Pancreas (tissue), 10 donors: ENCODE results near the gene KRT222. TPM values are rescaled to one million over a fixed set of nuclear protein-coding genes. Genes with fewer than 3 reads are reported as not detected.

Experiments used
- ATAC-seq, 4 donors: fragments of 200-7000 bp; cut with Tn5 transposase; one replicate each; pipeline versions ENCODE4 v1.8.0 to v1.9.1; 2020; ENCODE audit warnings: mild to moderate bottlenecking in 4 of 4, moderate library complexity in 4 of 4
- DNase-seq, 6 donors: peaks; one replicate each; pipeline ENCODE4 v3.0.0-alpha.2; 2020
- FAIRE-seq: peaks from 2 replicates; lab custom pipeline; 2012; peaks lifted over from hg19 to GRCh38; lab: Jason Lieb, UNC
- H3K27ac ChIP-seq, 4 donors: fragments of 200-600 bp; sonication (generic); 1 replicate in 3 of 4; 2 replicates in 1 of 4; pipeline versions ENCODE4 v1.5.0 to v1.8.0; 2020
- H3K27me3 ChIP-seq, 4 donors: fragments of 200-600 bp; one replicate each; pipeline ENCODE4 v1.8.0; 2021
- H3K36me3 ChIP-seq, 3 donors: fragments of 200-600 bp; sonication (generic) in 1 of 3; one replicate each; pipeline versions ENCODE4 v1.5.0 to v1.8.0; 2020 to 2021
- H3K4me1 ChIP-seq, 3 donors: fragments of 200-600 bp; one replicate each; pipeline ENCODE4 v1.8.0; 2021
- H3K4me3 ChIP-seq, 4 donors: fragments of 200-600 bp; sonication (generic) in 2 of 4; one replicate each; pipeline versions ENCODE4 v1.5.0 to v1.8.0; 2020 to 2021
- H3K9me3 ChIP-seq, 4 donors: fragments of 200-600 bp; one replicate each; pipeline ENCODE4 v1.8.0; 2021
- CTCF ChIP-seq, 4 donors: fragments of 200-600 bp; sonication (generic) in 3 of 4; IDR thresholded peaks; one replicate each; pipeline versions ENCODE4 v1.5.0 to v1.8.0; 2021; ENCODE audit warnings: antibody characterized with exemption in 4 of 4
- WGBS, 2 donors: extraction: QIAGEN DNeasy Blood & Tissue Kit; methylation state at CpG; one replicate each; pipeline ENCODE4 v1.1.7; 2013; 5-methylcytosine and 5-hydroxymethylcytosine counted together
- intact Hi-C, 3 donors: fragments of 100-400 bp; cut with DNase I; formaldehyde crosslinking; loops; one replicate each; pipeline versions ENCODE4 v1.11.1 to v1.14.2; 2022
- polyA plus RNA-seq, 2 donors: library from polyadenylated mRNA; stranded (reverse); fragments of 200-250 nt; gene quantifications; one replicate each; pipeline ENCODE4 v1.2.3, GENCODE V29; 2013
- total RNA-seq, 6 donors: library from RNA; stranded (reverse); fragmentation: NEBNext Ultra II Directional in 4 of 6; extraction: Animal tissue kit (Norgen Biotek cat#: 25700) in 4 of 6; gene quantifications; one replicate each; pipeline versions ENCODE4 v1.2.1 to v1.2.4, GENCODE V29; 2021 to 2023
- donor health status: healthy with polysubstance abuse.
- donor health status: DM: no; HTN: no; CAD: no; lungs with moderate emphysema.
- donor health status: DM: no; HTN: no; CAD: no.
- donor health status: control.
- donor health status: control.
- donor health status: Bipolar disorder and iron deficiency.
- donor health status: DM: yes; HTN: yes; CAD: no.
- donor health status: DM: no; HTN: no; CAD: no.
- donor health status: DM: no; HTN: no; CAD: no.
- donor health status: DM: yes; HTN: yes; CAD: no.

The KRT222 gene
- total and polyA plus RNA-seq, 8 donors, result 0.28 to 4.9 (median 1.4) TPM

- H3K27me3 ChIP-seq, result no peaks in the 10 kb centered on the region
- intact Hi-C loops, result no loop called here
- H3K27ac ChIP-seq, result peak overlapping the region; percentile 94 to 100 (median 99)
- peaks cover 0 to 29% (median 15%) of the 10 kb centered on the region in 3 donors for H3K4me1 ChIP-seq
- peak overlapping the region; percentile 58 to 94 (median 81) for H3K4me3 ChIP-seq
- TF ChIP-seq CTCF (IDR thresholded peaks at IDR 0.05), result no peak
- WGBS, 2 donors, result 2% methylated on average over 28 of the region's 28 CpGs
- no peaks in the 10 kb centered on the region for H3K9me3 ChIP-seq
- peak; percentile 62 to 70 (median 66) for ATAC-seq
- peak in 3 of 6 donors; percentile 44 to 71 (median 54) for DNase-seq
- FAIRE-seq, result no peak
- H3K36me3 ChIP-seq, result no peaks in the 10 kb centered on the region
These were observed 16.5 kb downstream of the KRT222 start for GRCh38 chr17:40648384-40648968.

- peaks cover 0 to 29% (median 15%) of the 10 kb centered on the region in 3 donors for H3K4me1 ChIP-seq
- H3K27ac ChIP-seq, result peak within 1 kb of the TSS; percentile 94 to 100 (median 99)
- no peak for TF ChIP-seq CTCF (IDR thresholded peaks at IDR 0.05)
- 1% methylated on average over 59 to 64 of the region's 64 CpGs for WGBS, 2 donors
- H3K4me3 ChIP-seq, result peak within 1 kb of the TSS; percentile 58 to 94 (median 81)
- ATAC-seq (peak; percentile 88 to 92 (median 89)), FAIRE-seq (no peak), DNase-seq (peak; percentile 64 to 84 (median 74))
- no peaks in the 10 kb centered on the region for H3K36me3 ChIP-seq
- intact Hi-C loops, result no loop called here
- H3K9me3 ChIP-seq, result no peaks in the 10 kb centered on the region
- H3K27me3 ChIP-seq, result no peaks in the 10 kb centered on the region
These were observed 17.2 kb downstream of the KRT222 start, which contains the start of gene SMARCE1 for GRCh38 chr17:40647624-40648383. SMARCE1 (minus strand) TSS chr17:40647818; CDS start chr17:40645802, 2,016 bp downstream.

- DNase-seq, result no peak
- Histone ChIP-seq H3K27ac (peak overlapping the region; percentile 94 to 100 (median 99)), H3K4me1 (peaks cover 0 to 29% (median 15%) of the 10 kb centered on the region in 3 donors), H3K27me3 (no peaks in the 10 kb centered on the region), H3K36me3 (peaks cover 0 to 7% (median 0%) of the 10 kb centered on the region in 3 donors), H3K4me3 (peak overlapping the region; percentile 58 to 94 (median 81)), H3K9me3 (no peaks in the 10 kb centered on the region)
- no peak for FAIRE-seq
- ATAC-seq, result peak; percentile 8 to 20 (median 14)
- 5 to 6% methylated on average over 18 of the region's 18 CpGs for WGBS, 2 donors
- intact Hi-C loops, result no loop called here
- TF ChIP-seq CTCF (IDR thresholded peaks at IDR 0.05), result no peak
These were observed 18.0 kb downstream of the KRT222 start for GRCh38 chr17:40646791-40647623.

GRCh38 chr17:40645943-40646342 lies 19.0 kb downstream of the KRT222 start:
- ATAC-seq, result no peak
- DNase-seq, result no peak
- FAIRE-seq, result no peak
- Histone ChIP-seq H3K4me3 (no peak overlapping the region), H3K27ac (no peak overlapping the region), H3K36me3 (peaks cover 0 to 15% (median 3%) of the 10 kb centered on the region in 3 donors), H3K27me3 (no peaks in the 10 kb centered on the region), H3K4me1 (peaks cover 0 to 29% (median 15%) of the 10 kb centered on the region in 3 donors), H3K9me3 (no peaks in the 10 kb centered on the region)
- TF ChIP-seq CTCF (IDR thresholded peaks at IDR 0.05), result no peak
- WGBS, 2 donors, result 47 to 55% methylated on average over 2 of the region's 2 CpGs
- intact Hi-C loops, result no loop called here
